NCI-H69 (cell line): ENCODE results near the gene FNDC3B.

Experiments
- DNase-seq: peaks from one replicate; lab custom pipeline; 2025; lab: John Stamatoyannopoulos, UW

Gene FNDC3B

DNA sequence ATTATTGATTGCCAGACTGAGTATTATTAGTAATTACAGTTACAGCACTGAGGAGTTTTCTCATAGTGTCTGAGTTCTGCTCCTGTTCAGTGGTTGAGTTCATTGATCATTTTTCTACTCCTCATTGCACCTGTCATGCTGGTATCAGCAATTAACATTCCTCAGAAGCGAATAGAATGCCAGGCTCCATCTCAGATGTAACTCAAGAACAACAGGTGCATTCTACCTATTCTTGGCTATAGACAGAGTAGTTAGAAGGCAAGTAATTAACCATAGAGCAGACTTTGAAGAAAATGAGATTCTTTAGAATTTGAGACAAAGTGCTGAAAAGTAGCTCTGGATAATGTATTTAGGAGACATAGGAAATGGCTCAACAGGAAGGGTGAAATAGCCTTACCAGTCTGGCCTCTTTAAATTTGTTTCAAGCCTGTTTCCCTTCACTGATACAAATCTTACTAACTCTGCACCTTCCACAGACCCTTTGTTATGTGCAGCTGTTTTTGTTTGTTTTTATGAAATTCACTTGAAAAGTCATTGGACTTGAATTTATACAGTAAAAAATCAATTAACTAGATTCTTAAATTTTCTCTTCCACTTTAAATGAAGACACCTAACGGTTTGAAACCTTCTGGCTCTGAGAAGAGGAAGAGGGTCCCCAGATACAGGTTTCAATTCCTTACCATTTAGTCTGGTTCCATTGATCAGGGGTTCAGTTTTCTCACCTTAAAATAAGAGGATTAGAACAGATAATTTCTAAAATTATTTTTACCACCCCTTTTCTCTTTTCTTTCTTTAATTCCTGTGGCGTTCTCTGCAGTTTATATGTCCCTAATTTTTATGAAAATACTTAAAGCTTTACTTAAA, 109.6 kb downstream of the FNDC3B start:
- DNase-seq, result no peak

DNA sequence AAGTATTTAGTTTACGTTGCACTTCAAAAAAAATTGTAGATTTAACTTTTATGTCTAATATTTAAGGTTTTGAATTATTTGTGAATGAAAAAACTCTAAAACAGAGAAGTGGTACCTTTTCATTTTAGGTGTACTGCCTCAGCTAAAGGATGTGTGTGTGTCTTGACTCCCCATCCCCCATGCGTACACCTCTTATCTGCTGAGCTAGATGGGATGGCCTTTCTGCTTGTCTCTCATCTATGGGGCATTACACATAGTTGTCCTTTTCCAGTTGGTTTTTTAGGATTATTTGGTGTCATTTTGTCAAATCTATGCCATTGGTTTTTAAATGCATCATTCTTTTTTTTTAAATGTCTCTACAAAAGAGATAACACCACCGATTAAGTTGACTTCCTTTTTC, 110.9 kb downstream of the FNDC3B start:
- no peak for DNase-seq

- no peak for DNase-seq
These were observed 111.7 kb downstream of the FNDC3B start for GRCh38 chr3:172150913-172151650.

- no peak for DNase-seq
These were observed 112.6 kb downstream of the FNDC3B start for GRCh38 chr3:172151651-172152649.

DNA sequence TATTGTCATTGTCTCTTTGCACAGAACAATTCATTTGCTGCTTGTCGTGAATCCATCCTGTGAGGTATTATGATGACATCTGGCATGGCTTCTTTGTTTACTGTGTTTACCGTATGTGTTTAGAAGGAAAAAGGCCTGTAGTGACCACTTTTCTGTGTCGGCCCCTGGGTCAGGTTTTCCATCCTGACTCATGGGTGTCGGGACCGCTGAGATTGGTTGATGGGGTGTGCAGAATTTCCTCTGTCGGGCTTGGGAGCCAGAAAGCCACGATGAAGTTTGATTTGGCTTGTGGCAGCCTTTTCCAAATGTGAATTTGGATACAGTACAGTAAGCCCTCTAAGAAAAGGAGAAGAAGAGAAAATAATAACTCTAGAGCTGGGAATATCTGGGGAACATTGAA, 113.5 kb downstream of the FNDC3B start:
- no peak for DNase-seq

DNA sequence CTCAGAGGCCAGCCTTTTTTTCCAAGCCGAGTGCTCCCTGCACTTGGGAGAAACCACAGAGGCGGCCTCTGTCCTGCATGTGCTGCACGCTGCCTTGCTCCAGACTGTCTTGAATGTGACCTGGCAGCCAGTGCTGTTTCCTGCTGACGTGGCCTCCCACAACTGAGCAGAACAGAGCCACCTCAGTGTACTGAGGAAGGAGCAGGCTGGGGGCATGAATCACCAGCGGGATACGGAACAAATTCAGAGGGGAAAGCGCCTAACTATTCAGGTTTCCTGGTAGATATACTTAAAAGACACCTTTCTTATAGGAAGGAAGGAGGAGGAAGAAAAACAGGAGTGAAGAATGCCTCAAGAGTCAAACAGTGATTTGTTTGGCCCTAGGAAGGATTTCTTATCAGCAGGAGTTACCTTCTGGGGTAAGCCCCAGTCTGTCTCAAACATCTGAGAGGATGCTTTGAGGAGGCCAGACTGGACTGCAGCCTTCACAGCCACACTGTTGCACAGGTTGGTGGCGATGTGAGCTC, 114.0 kb downstream of the FNDC3B start:
- DNase-seq, result no peak

GRCh38 chr3:172154768-172155664, 115.6 kb downstream of the FNDC3B start:
- DNase-seq, result no peak

DNA sequence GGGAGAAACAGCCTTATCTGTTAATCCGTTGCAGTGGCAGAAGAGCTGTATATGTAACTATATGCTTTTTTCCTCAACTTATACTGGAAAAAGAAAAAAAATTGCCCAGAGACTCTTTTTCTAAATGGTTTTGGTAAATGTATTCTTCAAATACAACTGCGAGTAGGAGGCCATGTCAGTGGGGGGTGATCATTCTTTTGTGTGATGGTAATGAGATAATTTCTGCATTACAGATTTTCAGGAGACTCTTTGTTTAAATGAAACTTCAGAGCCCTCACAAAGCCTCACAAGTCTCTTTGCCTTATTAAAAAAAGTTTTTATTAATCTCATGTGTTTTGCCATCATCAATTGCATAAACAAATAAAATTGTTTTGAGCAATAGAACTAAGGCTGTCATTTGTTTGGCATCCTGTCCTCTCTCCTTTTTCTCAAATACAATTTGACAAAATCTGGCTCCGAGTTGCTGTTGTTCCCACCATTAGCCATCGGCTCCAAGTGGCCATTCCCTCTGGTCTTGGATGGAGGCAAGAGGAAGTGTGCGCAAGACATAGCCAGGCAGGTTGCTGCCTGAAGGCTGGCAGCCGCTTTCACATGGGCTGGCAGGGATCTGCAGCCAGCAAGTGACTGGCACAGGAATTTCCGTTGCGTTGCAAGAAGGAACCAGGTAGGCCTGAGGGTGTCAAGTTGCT, 116.7 kb downstream of the FNDC3B start:
- peak; percentile 87 for DNase-seq

- DNase-seq, result peak; percentile 85
These were observed 117.2 kb downstream of the FNDC3B start for GRCh38 chr3:172156586-172156955.

- DNase-seq, result no peak
These were observed 118.3 kb downstream of the FNDC3B start for GRCh38 chr3:172157564-172158258.

- no peak for DNase-seq
These were observed 119.4 kb downstream of the FNDC3B start for GRCh38 chr3:172158741-172159140.

DNA sequence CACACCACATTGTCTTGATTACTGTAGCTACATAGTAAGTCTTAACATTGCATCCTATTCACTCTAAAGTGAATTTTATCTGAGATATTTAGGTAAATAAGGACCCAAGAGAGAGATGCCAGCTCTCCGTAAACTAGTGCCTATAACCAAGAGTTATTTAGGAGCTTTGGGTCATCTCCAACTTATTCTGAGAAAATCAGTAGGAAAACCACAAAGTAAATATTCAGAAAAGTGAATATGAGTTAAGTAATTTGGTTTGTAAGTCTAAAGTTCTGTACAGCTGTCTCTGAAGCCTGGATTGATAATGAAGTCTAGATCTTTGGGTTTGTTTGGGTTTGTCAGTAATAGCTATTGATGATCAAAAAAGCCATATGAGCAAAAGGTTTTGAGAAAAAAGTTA, 120.0 kb downstream of the FNDC3B start:
- DNase-seq, result no peak

GRCh38 chr3:172159962-172160538, 120.7 kb downstream of the FNDC3B start:
- DNase-seq, result no peak

DNA sequence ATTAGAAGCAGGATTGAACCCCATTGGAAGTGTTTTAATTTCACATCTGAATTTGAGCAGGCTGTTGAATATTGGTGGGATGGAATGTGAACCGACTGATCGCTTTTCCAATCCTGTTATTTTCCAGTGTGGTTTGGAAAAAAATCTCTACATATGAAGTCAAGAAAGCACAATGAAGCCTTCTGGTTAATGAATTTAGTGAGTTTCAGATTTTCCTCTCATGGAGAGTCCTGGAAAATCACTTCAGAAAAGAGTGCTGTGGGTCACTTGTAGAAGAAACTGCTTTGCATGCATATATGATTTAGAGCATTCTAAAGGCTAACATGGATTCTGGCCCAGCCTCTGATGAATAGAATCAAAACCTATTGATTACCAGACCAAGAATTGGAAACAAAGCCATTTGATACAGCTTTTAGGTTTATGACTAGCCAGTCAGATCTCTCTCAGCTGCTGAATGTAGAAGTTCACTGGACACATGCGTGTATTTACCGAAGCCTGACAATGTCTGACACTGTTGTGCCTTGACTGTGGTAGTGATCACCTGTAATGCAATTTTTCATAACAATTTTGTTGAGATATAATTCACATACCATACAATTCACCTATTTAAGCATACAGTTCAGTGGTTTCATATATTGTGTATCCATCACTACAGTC, 121.9 kb downstream of the FNDC3B start:
- no peak for DNase-seq

DNA sequence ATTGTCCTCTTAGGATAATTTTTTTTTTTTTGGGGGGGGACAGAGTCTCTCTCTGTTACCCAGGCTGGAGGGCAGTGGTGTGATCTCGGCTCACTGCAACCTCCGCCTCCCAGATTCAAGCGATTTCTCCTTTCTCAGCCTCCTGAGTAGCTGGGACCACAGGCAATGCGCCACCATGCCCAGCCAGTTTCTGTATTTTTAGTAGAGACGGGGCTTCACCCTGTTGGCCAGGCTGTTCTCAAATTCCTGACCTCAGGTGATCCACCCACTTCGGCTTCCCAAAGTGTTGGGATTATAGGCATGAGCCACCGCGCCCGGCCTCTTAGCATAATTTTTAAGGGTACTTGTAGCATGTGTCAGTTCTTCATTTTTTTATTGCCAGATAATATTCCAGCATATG, 122.6 kb downstream of the FNDC3B start:
- no peak for DNase-seq

DNA sequence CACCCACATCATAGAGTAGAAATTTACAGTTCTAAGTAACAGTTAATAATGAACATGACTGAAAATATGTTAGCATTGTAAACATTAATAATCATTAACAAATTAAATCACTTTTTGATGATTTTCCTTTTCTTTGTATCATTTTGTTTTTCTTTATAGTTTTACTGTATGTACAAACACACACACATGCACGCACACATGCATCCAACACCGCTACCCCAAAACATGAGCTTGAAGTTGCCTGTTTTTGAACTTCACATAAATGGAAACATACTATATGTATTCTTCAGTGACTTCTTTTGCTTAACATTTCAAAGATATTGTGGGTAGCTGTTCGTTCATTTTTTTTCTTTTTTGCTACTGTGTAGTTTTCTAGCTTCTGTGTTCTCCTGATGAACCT, 123.9 kb downstream of the FNDC3B start:
- no peak for DNase-seq

GRCh38 chr3:172164620-172165362, 125.4 kb downstream of the FNDC3B start:
- DNase-seq, result no peak

DNA sequence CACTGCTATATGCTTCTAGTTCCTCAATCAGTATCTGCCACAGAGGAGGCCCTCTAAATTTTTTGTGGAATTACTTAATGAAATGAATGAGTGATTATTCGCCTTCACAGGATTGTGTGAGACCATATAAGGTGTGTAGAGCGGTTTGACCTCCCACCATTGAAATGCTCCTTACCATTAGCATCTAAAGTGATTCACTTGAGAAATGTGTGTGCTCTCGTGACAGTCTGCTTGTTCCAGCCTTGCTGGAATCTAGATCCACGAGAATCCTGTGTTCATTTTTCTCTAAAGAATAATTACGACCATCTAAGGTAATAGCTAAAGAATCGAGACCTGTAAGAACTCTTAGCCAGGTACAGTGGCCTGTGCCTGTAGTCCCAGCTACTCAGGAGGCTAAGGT, 126.9 kb downstream of the FNDC3B start:
- DNase-seq, result no peak
